Nephron progenitor cell (in vitro differentiated cells): ENCODE data around the gene MEIS1.

Experiments
- DNase-seq: peaks from one replicate; pipeline ENCODE4 v3.0.0; 2021
- H3K27ac Mint-ChIP-seq: 2 replicates; pipeline ENCODE4 v1.8.0; 2021; ENCODE audit warnings: mild to moderate bottlenecking, moderate library complexity, mixed read lengths
- H3K27me3 Mint-ChIP-seq: 2 replicates; pipeline ENCODE4 v1.8.0; 2021; ENCODE audit warnings: mild to moderate bottlenecking, low read depth, mixed read lengths; ENCODE audit not compliant: poor library complexity
- H3K36me3 Mint-ChIP-seq: 2 replicates; pipeline ENCODE4 v1.8.0; 2021; ENCODE audit warnings: low read depth, mixed read lengths
- H3K4me1 Mint-ChIP-seq: 2 replicates; pipeline ENCODE4 v1.8.0; 2021; ENCODE audit warnings: mixed read lengths
- H3K4me3 Mint-ChIP-seq: 2 replicates; pipeline ENCODE4 v1.8.0; 2021; ENCODE audit warnings: mild to moderate bottlenecking, moderate library complexity, mixed read lengths
- H3K9me3 Mint-ChIP-seq: 2 replicates; pipeline ENCODE4 v1.8.0; 2021; ENCODE audit warnings: mild to moderate bottlenecking, moderate library complexity, mixed read lengths
- CTCF ChIP-seq: fragments of 200-600 bp; sonication (generic); IDR thresholded peaks from 2 replicates; pipeline ENCODE4 v1.5.0; 2021; ENCODE audit warnings: antibody characterized with exemption

The MEIS1 gene

GRCh38 chr2:66536997-66537396 lies 102.1 kb downstream of the MEIS1 start:
- no peak for TF ChIP-seq CTCF
- H3K27me3 Mint-ChIP-seq, result peaks cover 5% of the 10 kb centered on the region

GRCh38 chr2:66538291-66538690 lies 103.4 kb downstream of the MEIS1 start:
- Mint-ChIP-seq H3K4me1 (peaks cover 78% of the 10 kb centered on the region), H3K4me3 (no peak overlapping the region), H3K9me3 (no peaks in the 10 kb centered on the region), H3K27me3 (peaks cover 5% of the 10 kb centered on the region), H3K36me3 (peaks cover 59% of the 10 kb centered on the region), H3K27ac (peak overlapping the region; percentile 23)
- TF ChIP-seq CTCF, result no peak
- DNase-seq, result no peak

More at GRCh38 chr2:66536997-66537396, 102.1 kb downstream of the MEIS1 start:
- H3K36me3 Mint-ChIP-seq, result peaks cover 55% of the 10 kb centered on the region
- no peaks in the 10 kb centered on the region for H3K9me3 Mint-ChIP-seq
- H3K4me1 Mint-ChIP-seq, result peaks cover 75% of the 10 kb centered on the region
- no peak overlapping the region for H3K4me3 Mint-ChIP-seq
- DNase-seq, result no peak
- peak overlapping the region; percentile 91 for H3K27ac Mint-ChIP-seq

- H3K27ac Mint-ChIP-seq, result peak overlapping the region; percentile 39
- peaks cover 84% of the 10 kb centered on the region for H3K4me1 Mint-ChIP-seq
- TF ChIP-seq CTCF, result no peak
- H3K4me3 Mint-ChIP-seq, result no peak overlapping the region
- H3K9me3 Mint-ChIP-seq, result no peaks in the 10 kb centered on the region
- no peak for DNase-seq
- peaks cover 5% of the 10 kb centered on the region for H3K27me3 Mint-ChIP-seq
- H3K36me3 Mint-ChIP-seq, result peaks cover 53% of the 10 kb centered on the region
These were observed 104.5 kb downstream of the MEIS1 start for GRCh38 chr2:66539452-66539851.

GRCh38 chr2:66541646-66542045 lies 106.7 kb downstream of the MEIS1 start:
- Mint-ChIP-seq H3K9me3 (no peaks in the 10 kb centered on the region), H3K36me3 (peaks cover 53% of the 10 kb centered on the region), H3K4me3 (no peak overlapping the region), H3K27me3 (peaks cover 5% of the 10 kb centered on the region), H3K4me1 (peaks cover 66% of the 10 kb centered on the region), H3K27ac (peak overlapping the region; percentile 48)
- TF ChIP-seq CTCF, result no peak
- no peak for DNase-seq

GRCh38 chr2:66543257-66543767 lies 108.4 kb downstream of the MEIS1 start:
- DNase-seq, result no peak
- Mint-ChIP-seq H3K4me1 (peaks cover 59% of the 10 kb centered on the region), H3K4me3 (no peak overlapping the region), H3K27ac (no peak overlapping the region), H3K9me3 (no peaks in the 10 kb centered on the region), H3K36me3 (peaks cover 57% of the 10 kb centered on the region), H3K27me3 (peaks cover 5% of the 10 kb centered on the region)
- no peak for TF ChIP-seq CTCF

GRCh38 chr2:66544258-66544657 lies 109.3 kb downstream of the MEIS1 start:
- H3K36me3 Mint-ChIP-seq, result peaks cover 59% of the 10 kb centered on the region
- H3K4me1 Mint-ChIP-seq, result peaks cover 56% of the 10 kb centered on the region
- DNase-seq, result no peak
- TF ChIP-seq CTCF, result no peak
- no peak overlapping the region for H3K27ac Mint-ChIP-seq
- H3K9me3 Mint-ChIP-seq, result no peaks in the 10 kb centered on the region
- peaks cover 5% of the 10 kb centered on the region for H3K27me3 Mint-ChIP-seq
- H3K4me3 Mint-ChIP-seq, result no peak overlapping the region
